H1 (cell line): Measurements from ENCODE around the gene GBF1. TPM values are rescaled to one million over a fixed set of nuclear protein-coding genes. Genes with fewer than 3 reads are reported as not detected.

Experiments
- CTCF ChIA-PET: fragments of 300-600 bp; sonication (Branson Sonifier 250); formaldehyde crosslinking; loops from one replicate; lab custom pipeline; 2021; ENCODE audit not compliant: partially characterized antibody; lab: Charles Lee
- POLR2A ChIA-PET: fragments of 300-600 bp; sonication (Branson Sonifier 250); formaldehyde crosslinking; loops from one replicate; lab custom pipeline; 2021; ENCODE audit warnings: inconsistent platforms; ENCODE audit not compliant: partially characterized antibody; lab: Charles Lee
- DNase-seq, 2 experiments: peaks; one replicate each; pipeline versions ENCODE4 v3.0.0 to v3.0.0-alpha.2; 2010 to 2022; ENCODE audit warnings: low spot score in 2 of 2, low read depth in 1 of 2, mixed read lengths in 1 of 2
- FAIRE-seq: peaks from 2 replicates; lab custom pipeline; 2011; peaks lifted over from hg19 to GRCh38; lab: Jason Lieb, UNC
- H2AFZ ChIP-seq: 2 replicates; pipeline ENCODE4 v1.8.1; 2012; ENCODE audit warnings: low read length, inconsistent platforms
- H2AK5ac ChIP-seq: 2 replicates; pipeline ENCODE4 v1.6.1; 2013; ENCODE audit warnings: low read depth, low read length
- H2BK120ac ChIP-seq: replicated peaks from 2 replicates; pipeline ENCODE3; 2013; ENCODE audit warnings: low read depth, low read length, inconsistent platforms
- H2BK12ac ChIP-seq: 2 replicates; pipeline ENCODE4 v1.6.1; 2013; ENCODE audit warnings: low read depth, low read length
- H2BK15ac ChIP-seq: 2 replicates; pipeline ENCODE4 v1.6.1; 2013; ENCODE audit warnings: low read length
- H2BK20ac ChIP-seq: 2 replicates; pipeline ENCODE4 v1.6.1; 2013; ENCODE audit warnings: low read length
- H2BK5ac ChIP-seq: 2 replicates; pipeline ENCODE4 v1.6.1; 2013; ENCODE audit warnings: low read depth, low read length
- H3K14ac ChIP-seq: 2 replicates; pipeline ENCODE4 v1.6.1; 2013; ENCODE audit warnings: inconsistent platforms; ENCODE audit not compliant: insufficient read length
- H3K18ac ChIP-seq: 2 replicates; pipeline ENCODE4 v1.6.1; 2013; ENCODE audit warnings: low read length; ENCODE audit errors: extremely low read depth
- H3K23ac ChIP-seq: 2 replicates; pipeline ENCODE4 v1.6.1; 2013; ENCODE audit warnings: inconsistent platforms; ENCODE audit not compliant: insufficient read length
- H3K23me2 ChIP-seq: 2 replicates; pipeline ENCODE4 v1.6.1; 2013; ENCODE audit warnings: low read depth, low read length
- H3K27ac ChIP-seq: 2 replicates; pipeline ENCODE4 v1.6.1; 2011; ENCODE audit warnings: low read depth, low read length, inconsistent platforms
- H3K27me3 ChIP-seq, 4 experiments: replicated peaks in 1 of 4; 1 replicate in 1 of 4; 2 replicates in 3 of 4; pipeline versions ENCODE4 v1.6.1 to v1.8.1; 2011 to 2013; ENCODE audit warnings: low read length in 3 of 4, mild to moderate bottlenecking in 3 of 4, inconsistent platforms in 2 of 4, mixed read lengths in 2 of 4, moderate library complexity in 1 of 4; ENCODE audit not compliant: control insufficient read depth in 3 of 4, insufficient read depth in 3 of 4; ENCODE audit errors: extremely low read depth in 1 of 4
- H3K36me3 ChIP-seq, 4 experiments: 2 replicates each; pipeline versions ENCODE4 v1.6.1 to v1.8.1; 2011 to 2013; ENCODE audit warnings: mild to moderate bottlenecking in 4 of 4, low read length in 3 of 4, moderate library complexity in 2 of 4, control low read depth in 1 of 4, inconsistent platforms in 1 of 4; ENCODE audit not compliant: insufficient read depth in 4 of 4, control insufficient read depth in 2 of 4
- H3K4ac ChIP-seq: replicated peaks from 2 replicates; pipeline ENCODE3; 2013; ENCODE audit warnings: low read length, low read depth, mixed read lengths, inconsistent platforms; ENCODE audit not compliant: insufficient read length
- H3K4me1 ChIP-seq, 4 experiments: replicated peaks in 1 of 4; 1 replicate in 1 of 4; 2 replicates in 3 of 4; pipeline versions ENCODE4 v1.6.1 to v1.8.1; 2011 to 2013; ENCODE audit warnings: low read length in 3 of 4, inconsistent platforms in 2 of 4, mixed read lengths in 1 of 4; ENCODE audit not compliant: insufficient read depth in 4 of 4, control insufficient read depth in 3 of 4
- H3K4me2 ChIP-seq, 2 experiments: 2 replicates each; pipeline versions ENCODE4 v1.6.1 to v1.8.1; 2011 to 2013; ENCODE audit warnings: low read depth in 2 of 2, low read length in 2 of 2, control low read depth in 1 of 2, inconsistent platforms in 1 of 2, mild to moderate bottlenecking in 1 of 2; ENCODE audit not compliant: insufficient read depth in 1 of 2
- H3K4me3 ChIP-seq, 4 experiments: fragments of 200-600, 300-600 bp in 1 of 4; sonication (generic), shearing (Covaris generic), sonication (Bioruptor Twin) in 1 of 4; 2 replicates each; pipeline versions ENCODE4 v1.5.1 to v1.8.1; 2011 to 2016; ENCODE audit warnings: low read length in 4 of 4, low read depth in 3 of 4, control low read depth in 2 of 4, inconsistent platforms in 2 of 4, mild to moderate bottlenecking in 2 of 4, mixed read lengths in 1 of 4, moderate library complexity in 1 of 4; ENCODE audit not compliant: insufficient read depth in 2 of 4; ENCODE audit errors: extremely low read depth in 1 of 4
- H3K56ac ChIP-seq: replicated peaks from 2 replicates; pipeline ENCODE3; 2013; ENCODE audit warnings: low read depth, mild to moderate bottlenecking, mixed read lengths, low read length, inconsistent platforms; ENCODE audit not compliant: insufficient read length
- H3K79me1 ChIP-seq: 2 replicates; pipeline ENCODE4 v1.6.1; 2013; ENCODE audit warnings: low read depth, low read length, control low read depth
- H3K79me2 ChIP-seq, 2 experiments: 2 replicates each; pipeline versions ENCODE4 v1.6.1 to v1.8.1; 2012 to 2013; ENCODE audit warnings: low read length in 2 of 2, mild to moderate bottlenecking in 2 of 2, inconsistent platforms in 1 of 2; ENCODE audit not compliant: insufficient read depth in 2 of 2, control insufficient read depth in 1 of 2
- H3K9ac ChIP-seq, 4 experiments: replicated peaks in 1 of 4; 1 replicate in 1 of 4; 2 replicates in 3 of 4; pipeline versions ENCODE4 v1.6.1 to v1.8.1; 2011 to 2013; ENCODE audit warnings: low read depth in 3 of 4, low read length in 3 of 4, control low read depth in 2 of 4, mild to moderate bottlenecking in 2 of 4, moderate library complexity in 2 of 4, inconsistent platforms in 1 of 4; ENCODE audit errors: extremely low read depth in 1 of 4
- H3K9me3 ChIP-seq, 2 experiments: 2 replicates each; pipeline versions ENCODE4 v1.6.1 to v1.8.1; 2012 to 2013; ENCODE audit warnings: mild to moderate bottlenecking in 2 of 2, moderate library complexity in 2 of 2, control low read depth in 1 of 2, inconsistent platforms in 1 of 2, low read depth in 1 of 2, low read length in 1 of 2, mixed read lengths in 1 of 2; ENCODE audit not compliant: insufficient read depth in 2 of 2
- H4K20me1 ChIP-seq, 2 experiments: replicated peaks in 1 of 2; 2 replicates each; pipeline versions ENCODE3 to v1.8.1; 2011 to 2013; ENCODE audit warnings: inconsistent platforms in 2 of 2, low read length in 2 of 2, mild to moderate bottlenecking in 1 of 2; ENCODE audit not compliant: insufficient read depth in 2 of 2, control insufficient read depth in 1 of 2
- H4K5ac ChIP-seq: 2 replicates; pipeline ENCODE4 v1.6.1; 2013; ENCODE audit warnings: low read length, low read depth, mixed read lengths, inconsistent platforms; ENCODE audit not compliant: insufficient read length
- H4K8ac ChIP-seq: 2 replicates; pipeline ENCODE4 v1.8.0; 2013; ENCODE audit warnings: mild to moderate bottlenecking, moderate library complexity, low read length, inconsistent platforms; ENCODE audit not compliant: insufficient read depth; ENCODE audit errors: extremely low read depth
- H4K91ac ChIP-seq: replicated peaks from 2 replicates; pipeline ENCODE3; 2013; ENCODE audit warnings: low read length, mixed read lengths, inconsistent platforms; ENCODE audit not compliant: insufficient read length
- WGBS, 2 experiments: shearing (Covaris generic) in 1 of 2; methylation state at CpG; one replicate each; pipeline versions ENCODE4 v1.1.6 to v1.1.7; 2013 to 2015; ENCODE audit warnings: low lambda C conversion rate in 2 of 2, mixed read lengths in 2 of 2, inconsistent platforms in 1 of 2, low coverage in 1 of 2, missing lambda C conversion rate in 1 of 2; ENCODE audit not compliant: insufficient replicate concordance in 2 of 2, insufficient coverage in 1 of 2, insufficient read length in 1 of 2; ENCODE audit errors: extremely low coverage in 1 of 2, missing lambda C conversion rate in 1 of 2; 5-methylcytosine and 5-hydroxymethylcytosine counted together
- polyA plus RNA-seq, 7 experiments: library from polyadenylated mRNA; depleted of rRNA in 3 of 7; stranded (reverse) in 5 of 7; unstranded in 2 of 7; fragments of >200 nt in 5 of 7; fragments of 200-250 nt in 2 of 7; gene quantifications; 1 replicate in 5 of 7; 2 replicates in 1 of 7; 4 replicates in 1 of 7; pipeline versions ENCODE4 v1.2.1 to v1.2.3, GENCODE V29; 2011 to 2013; ENCODE audit warnings: missing spikeins in 2 of 7, mixed read lengths in 2 of 7
- total RNA-seq: library from RNA; stranded (reverse); fragmentation: NEBNext Ultra II Directional; extraction: Animal tissue kit (Norgen Biotek cat#: 25700); gene quantifications from 2 replicates; pipeline ENCODE4 v1.2.1, GENCODE V29; 2021

GBF1 gene
- total and polyA plus RNA-seq, 2 of the 8 experiments (the other 6 are each of a cell fraction or from before 2014, with no cell fraction given), result 11.0 to 25.5 TPM

DNA sequence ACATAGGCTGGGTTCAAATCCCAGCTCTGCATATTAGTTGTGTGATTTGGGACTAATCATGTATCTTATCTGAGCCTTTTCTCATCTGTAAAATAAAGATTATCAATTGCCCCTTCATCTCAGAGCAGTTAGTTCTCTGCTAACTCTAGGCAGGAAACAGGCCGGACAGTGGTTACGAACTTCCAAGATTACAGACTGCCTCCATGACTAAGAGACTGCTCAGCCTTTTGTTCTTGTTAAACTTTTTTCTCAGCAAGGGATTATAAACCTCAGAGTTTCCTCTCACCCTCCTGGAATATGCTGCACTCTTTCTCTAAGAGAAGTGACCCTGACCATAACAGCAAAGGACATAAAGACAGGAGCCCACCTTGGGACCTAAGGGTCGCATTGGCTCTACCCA, 97.6 kb downstream of the GBF1 start:
- Histone ChIP-seq H3K23ac (no peak overlapping the region), H3K4me3 (peak overlapping the region in 1 of 4 experiments; percentile 19; a peak in 1 of 8 replicates), H3K27me3 (peaks cover 25 to 50% (median 44%) of the 10 kb centered on the region in 4 experiments), H3K56ac (no peak overlapping the region), H3K4me2 (peak overlapping the region in 1 of 2 experiments; percentile 25; a peak in 1 of 4 replicates), H3K23me2 (peaks cover 2% of the 10 kb centered on the region; the same call in 1 of the 2 replicates), H3K14ac (no peak overlapping the region), H3K79me1 (no peaks in the 10 kb centered on the region), H2BK5ac (no peak overlapping the region), H2AK5ac (no peak overlapping the region), H4K5ac (no peak overlapping the region), H3K79me2 (no peaks in the 10 kb centered on the region), H3K4ac (no peak overlapping the region), H3K4me1 (peaks cover 0 to 8% (median 4%) of the 10 kb centered on the region in 4 experiments; a peak in 5 of 7 replicates), H4K8ac (no peak overlapping the region), H2BK15ac (no peak overlapping the region), H2BK12ac (no peak overlapping the region), H3K18ac (no peak overlapping the region), H2BK20ac (no peak overlapping the region), H3K27ac (no peak overlapping the region), H2BK120ac (no peak overlapping the region), H4K20me1 (peaks cover 17 to 25% of the 10 kb centered on the region in 2 experiments), H3K9me3 (no peaks in the 10 kb centered on the region), H3K9ac (no peak overlapping the region), H3K36me3 (peaks cover 0 to 4% (median 2%) of the 10 kb centered on the region in 4 experiments; a peak in 2 of 8 replicates), H2AFZ (no peak overlapping the region), H4K91ac (no peak overlapping the region)
- POLR2A ChIA-PET, result interaction anchor here (1.3 to 1.6 kb wide), 2 partner anchors 9 kb away, joined by 3 to 4 read pairs; no protein-coding TSS in a partner anchor
- FAIRE-seq (no peak), DNase-seq (no peak)
- WGBS, 2 experiments, result 77% methylated on average over 3 of the region's 3 CpGs; no CpG with 5 or more reads in 1 of the 2 experiments
- CTCF ChIA-PET, result interaction anchor here (0.6 to 23.3 kb wide), 7 partner anchors 11 to 169 kb away, joined by 3 to 862 read pairs (median 4); partner anchors contain the start of genes ELOVL3 and PITX3
